GM21529 (cell line): ENCODE data around the gene RAB9A.
A peak's percentile ranks its signal among the peaks of the same experiment; 100 is the strongest.
"Not testable (repeated sequence)": the region's sequence is repeated elsewhere in the genome, so short reads cannot be mapped to it uniquely, and the experiment has no call there.

Source experiments
- ATAC-seq: cut with Tn5 transposase; IDR thresholded peaks from one replicate; pipeline ENCODE4 v1.9.1; 2021; ENCODE audit not compliant: unreplicated experiment

The RAB9A gene

GRCh38 chrX:13688958-13689740 is at the start of gene RAB9A:
TSS of gene RAB9A (plus strand) at chrX:13689128. CDS start at chrX:13708747, 19,619 bp downstream.
- peak; percentile 78 for ATAC-seq

GRCh38 chrX:13641684-13642083 is 47.2 kb upstream of the RAB9A start:
- not testable (repeated sequence) for ATAC-seq

- ATAC-seq = no peak
These were observed 43.3 kb upstream of the RAB9A start for GRCh38 chrX:13645464-13646153.

- ATAC-seq = no peak
These were observed 42.8 kb upstream of the RAB9A start for GRCh38 chrX:13646154-13646549.

- no peak for ATAC-seq
These were observed 41.2 kb upstream of the RAB9A start for GRCh38 chrX:13647709-13648212.

GRCh38 chrX:13648336-13648735 is 40.6 kb upstream of the RAB9A start:
- not testable (repeated sequence) for ATAC-seq

- ATAC-seq = no peak
These were observed 39.1 kb upstream of the RAB9A start for GRCh38 chrX:13649838-13650237.

- ATAC-seq = no peak
These were observed 38.6 kb upstream of the RAB9A start for GRCh38 chrX:13650318-13650717.

- ATAC-seq = no peak
These were observed 37.8 kb upstream of the RAB9A start for GRCh38 chrX:13651150-13651549.

GRCh38 chrX:13652287-13652793 is 36.6 kb upstream of the RAB9A start:
- ATAC-seq = peak; percentile 1

GRCh38 chrX:13652850-13653693 is 35.9 kb upstream of the RAB9A start, which contains the start of gene TCEANC:
TSS of gene TCEANC (plus strand) at chrX:13653141. CDS start at chrX:13662509, 9,368 bp downstream.
- peak; percentile 98 for ATAC-seq

GRCh38 chrX:13654116-13654515 is 34.8 kb upstream of the RAB9A start:
- no peak for ATAC-seq

GRCh38 chrX:13655674-13656073 is 33.3 kb upstream of the RAB9A start:
- ATAC-seq = no peak

GRCh38 chrX:13658602-13659001 is 30.3 kb upstream of the RAB9A start:
- no peak for ATAC-seq

- no peak for ATAC-seq
These were observed 29.9 kb upstream of the RAB9A start for GRCh38 chrX:13659063-13659462.

GRCh38 chrX:13661735-13662288 is 27.1 kb upstream of the RAB9A start:
- ATAC-seq = no peak

GRCh38 chrX:13662355-13662791 is 26.6 kb upstream of the RAB9A start:
- ATAC-seq = no peak

- ATAC-seq = no peak
These were observed 24.9 kb upstream of the RAB9A start for GRCh38 chrX:13664020-13664419.

GRCh38 chrX:13666836-13667235 is 22.1 kb upstream of the RAB9A start:
- no peak for ATAC-seq

- no peak for ATAC-seq
These were observed 21.0 kb upstream of the RAB9A start for GRCh38 chrX:13667919-13668318.
